ENCODE data around the gene DDX54. TPM values are rescaled to one million over a fixed set of nuclear protein-coding genes. Genes with fewer than 3 reads are reported as not detected.
"Not testable (repeated sequence)": the region's sequence is repeated elsewhere in the genome, so short reads cannot be mapped to it uniquely, and the experiment has no call there.

The DDX54 gene
- total RNA-seq, 1 donor from 2014 or later = 118 TPM

DNA sequence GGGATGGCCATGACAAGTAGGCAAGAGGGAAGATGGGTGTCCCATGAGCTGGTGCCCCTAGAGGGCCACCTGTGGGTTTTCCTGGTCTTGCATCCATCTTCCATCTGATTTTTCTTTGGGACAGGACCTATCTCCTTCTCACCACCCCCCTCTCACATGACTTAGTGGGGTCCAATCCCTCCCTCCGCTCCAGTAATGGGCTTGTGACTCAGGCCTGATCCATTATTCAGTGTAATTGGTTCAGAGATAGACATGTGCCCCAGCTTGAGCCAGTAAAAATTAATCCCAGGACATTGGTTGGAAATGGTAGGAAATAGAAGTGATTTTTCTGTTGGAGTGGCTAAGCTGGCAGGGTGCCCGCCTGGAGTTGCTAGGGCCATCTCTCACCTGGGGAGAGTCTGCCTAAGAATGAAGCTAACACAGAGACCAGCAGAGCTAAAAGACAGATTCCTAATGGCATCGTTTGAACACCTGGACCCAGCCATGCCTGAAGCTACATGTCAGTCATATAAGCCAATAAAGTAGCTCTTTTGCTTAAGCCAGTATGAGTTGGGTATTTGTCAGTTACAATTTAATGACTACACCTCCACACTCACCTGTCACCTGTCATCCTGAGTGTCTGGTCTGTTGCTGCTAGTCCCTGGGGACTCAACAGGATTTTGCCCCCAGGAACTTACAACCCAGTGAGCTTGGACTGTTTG is 64.5 kb downstream of the DDX54 start:
- Mint-ChIP-seq H3K4me1 (ENCODE audit: low read depth) (no peaks in the 10 kb centered on the region), H3K27ac (no peak overlapping the region), H3K27me3 (ENCODE audit: low read depth) (no peaks in the 10 kb centered on the region), H3K36me3 (ENCODE audit: low read depth) (no peaks in the 10 kb centered on the region), H3K9me3 (peaks cover 8% of the 10 kb centered on the region), H3K4me3 (ENCODE audit: low read depth) (no peak overlapping the region)
- intact Hi-C loops (cut with micrococcal nuclease) = no loop called here
- no peak for DNase-seq (ENCODE audit: low spot score)

DNA sequence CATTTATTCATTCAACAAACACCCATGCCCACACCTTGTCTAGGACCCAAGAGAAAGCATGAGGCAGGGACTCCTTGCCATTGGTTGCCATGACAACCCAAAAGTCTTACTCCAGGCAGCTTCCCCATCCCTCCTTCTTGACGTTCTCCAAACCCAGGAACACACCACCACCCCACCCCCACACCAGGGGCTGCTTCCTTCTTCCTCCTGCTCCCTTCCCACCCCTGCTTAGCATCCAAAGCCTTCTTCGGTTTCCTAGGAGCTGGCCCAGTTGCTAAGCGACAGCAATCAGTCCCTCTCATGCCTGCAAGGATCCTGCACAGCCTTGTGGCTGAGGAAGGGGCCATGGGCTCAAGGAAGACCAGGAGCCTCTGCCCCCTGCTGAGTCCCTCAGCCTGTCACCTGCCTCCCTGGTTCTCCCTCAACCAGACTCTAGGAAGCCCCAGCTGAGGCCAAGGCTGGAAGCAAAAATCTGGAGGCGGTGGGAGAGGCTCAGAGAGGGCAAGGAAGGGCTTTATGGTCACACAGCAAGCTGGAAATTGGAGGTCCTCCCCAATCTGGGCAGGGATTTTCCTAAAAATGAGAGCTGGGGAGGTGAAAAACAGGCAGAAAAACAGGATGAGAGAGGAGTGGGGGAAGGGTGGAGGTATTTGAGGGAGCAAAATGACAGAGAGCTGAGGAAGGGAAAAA is 65.2 kb downstream of the DDX54 start:
- Mint-ChIP-seq H3K27me3 (ENCODE audit: low read depth) (no peaks in the 10 kb centered on the region), H3K4me1 (ENCODE audit: low read depth) (no peaks in the 10 kb centered on the region), H3K9me3 (peaks cover 8% of the 10 kb centered on the region), H3K4me3 (ENCODE audit: low read depth) (no peak overlapping the region), H3K27ac (no peak overlapping the region), H3K36me3 (ENCODE audit: low read depth) (no peaks in the 10 kb centered on the region)
- no peak for DNase-seq (ENCODE audit: low spot score)
- intact Hi-C loops (cut with micrococcal nuclease) = no loop called here

DNA sequence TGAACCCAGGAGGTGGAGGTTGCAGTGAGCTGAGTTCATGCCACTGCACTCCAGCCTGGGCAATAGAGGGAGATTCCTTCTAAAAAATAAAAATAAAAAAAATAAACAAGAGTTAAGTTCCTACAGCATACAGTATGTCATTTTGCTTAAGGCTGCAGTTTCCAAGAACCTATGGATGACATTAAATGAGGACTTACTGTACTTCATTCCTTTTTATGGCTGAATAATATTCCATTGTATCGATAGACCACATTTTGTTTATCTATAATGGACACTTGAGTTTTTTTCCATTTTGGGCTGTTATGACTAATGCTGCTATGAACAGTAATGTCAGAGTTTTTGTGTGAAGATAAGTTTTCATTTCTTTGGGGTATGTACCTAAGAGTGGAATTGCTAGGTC is 67.1 kb downstream of the DDX54 start:
- Mint-ChIP-seq H3K27ac (no peak overlapping the region), H3K9me3 (peaks cover 5% of the 10 kb centered on the region)
- intact Hi-C loops (cut with micrococcal nuclease) = no loop called here

DNA sequence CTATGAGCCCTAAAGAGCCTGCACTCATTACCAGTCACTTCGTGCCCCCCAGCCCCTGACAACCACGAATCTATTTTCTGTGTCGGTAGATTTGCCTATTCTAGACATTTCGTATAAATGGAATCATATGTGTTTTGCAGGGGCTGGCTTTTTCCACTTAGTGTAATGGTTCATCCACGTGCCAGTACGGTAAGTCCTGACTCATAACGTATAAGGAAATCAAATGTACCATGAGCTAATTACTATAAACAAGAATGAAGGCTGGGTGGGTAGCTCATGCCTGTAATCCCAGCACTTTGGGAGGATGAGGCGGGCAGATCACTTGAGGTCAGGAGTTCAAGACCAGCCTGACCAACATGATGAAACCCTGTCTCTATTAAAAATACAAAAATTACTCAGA is 67.6 kb downstream of the DDX54 start:
- H3K27me3 Mint-ChIP-seq (ENCODE audit: low read depth); H3K9me3 Mint-ChIP-seq; H3K27ac Mint-ChIP-seq; H3K4me3 Mint-ChIP-seq (ENCODE audit: low read depth); intact Hi-C loops (cut with micrococcal nuclease); H3K4me1 Mint-ChIP-seq (ENCODE audit: low read depth); DNase-seq (ENCODE audit: low spot score); H3K36me3 Mint-ChIP-seq (ENCODE audit: low read depth): not testable (repeated sequence)

More for the DNA sequence above, 67.1 kb downstream of the DDX54 start:
- H3K4me1 Mint-ChIP-seq (ENCODE audit: low read depth) = no peaks in the 10 kb centered on the region
- DNase-seq (ENCODE audit: low spot score) = no peak
- no peaks in the 10 kb centered on the region for H3K27me3 Mint-ChIP-seq (ENCODE audit: low read depth)
- H3K36me3 Mint-ChIP-seq (ENCODE audit: low read depth) = no peaks in the 10 kb centered on the region
- no peak overlapping the region for H3K4me3 Mint-ChIP-seq (ENCODE audit: low read depth)

DNA sequence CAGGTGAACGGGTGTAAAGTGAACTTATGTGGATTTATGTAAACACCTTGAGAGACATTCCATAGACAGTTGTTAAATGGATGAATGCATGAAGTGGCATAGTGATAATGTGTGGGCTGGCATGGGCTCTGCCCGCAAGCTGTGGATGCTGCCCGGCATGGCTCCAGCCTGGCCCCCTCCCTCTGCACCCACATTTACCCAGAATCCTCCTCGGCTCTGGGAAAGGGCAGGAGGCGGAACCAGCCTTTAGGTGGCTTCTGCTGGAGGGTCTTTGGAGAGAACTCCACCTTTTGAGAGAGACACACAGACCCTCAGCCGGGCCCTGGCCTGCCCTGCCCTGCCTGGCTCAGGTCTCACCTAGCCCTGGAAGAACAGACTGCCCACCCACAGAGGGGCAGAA is 68.4 kb downstream of the DDX54 start:
- Mint-ChIP-seq H3K27me3 (ENCODE audit: low read depth) (no peaks in the 10 kb centered on the region), H3K36me3 (ENCODE audit: low read depth) (no peaks in the 10 kb centered on the region), H3K4me1 (ENCODE audit: low read depth) (no peaks in the 10 kb centered on the region), H3K9me3 (no peaks in the 10 kb centered on the region), H3K4me3 (ENCODE audit: low read depth) (no peak overlapping the region), H3K27ac (no peak overlapping the region)
- intact Hi-C loops (cut with micrococcal nuclease) = no loop called here
- no peak for DNase-seq (ENCODE audit: low spot score)

DNA sequence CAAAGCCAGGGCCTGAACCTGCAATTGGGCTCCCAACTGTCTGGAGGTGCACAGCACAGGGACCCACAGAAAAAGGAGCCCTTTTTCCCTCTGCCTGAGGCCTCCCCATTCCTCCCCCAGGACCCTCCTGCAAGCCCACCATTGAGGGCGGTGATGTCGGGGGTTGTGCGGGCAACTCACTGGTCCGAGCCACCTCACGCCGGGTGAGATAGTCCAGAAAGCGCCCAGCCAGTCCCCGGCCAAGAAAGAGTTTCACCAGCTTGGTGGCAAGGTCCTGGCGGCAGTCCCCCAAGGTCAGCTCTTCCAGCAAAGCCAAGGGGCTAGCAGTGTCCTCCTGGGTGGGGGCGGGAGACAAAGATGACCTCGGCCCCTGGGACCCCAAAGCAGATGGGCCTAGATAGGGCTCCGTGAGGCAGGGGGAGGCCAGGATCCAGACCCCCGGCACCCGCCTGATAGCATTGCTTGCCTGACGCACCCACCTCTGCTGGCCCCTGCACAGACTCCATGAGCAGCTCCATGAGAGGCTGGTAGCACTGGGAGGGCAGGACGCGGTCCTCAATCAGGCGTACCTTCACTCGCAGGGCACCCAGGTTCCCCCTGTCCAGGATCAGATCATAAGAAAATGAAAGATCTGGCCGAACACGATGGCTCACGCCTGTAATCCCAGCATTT is 69.7 kb downstream of the DDX54 start:
- Mint-ChIP-seq H3K9me3 (no peaks in the 10 kb centered on the region), H3K4me1 (ENCODE audit: low read depth) (no peaks in the 10 kb centered on the region), H3K4me3 (ENCODE audit: low read depth) (no peak overlapping the region), H3K36me3 (ENCODE audit: low read depth) (no peaks in the 10 kb centered on the region), H3K27ac (no peak overlapping the region), H3K27me3 (ENCODE audit: low read depth) (no peaks in the 10 kb centered on the region)
- no peak for DNase-seq (ENCODE audit: low spot score)
- intact Hi-C loops (cut with micrococcal nuclease) = no loop called here

DNA sequence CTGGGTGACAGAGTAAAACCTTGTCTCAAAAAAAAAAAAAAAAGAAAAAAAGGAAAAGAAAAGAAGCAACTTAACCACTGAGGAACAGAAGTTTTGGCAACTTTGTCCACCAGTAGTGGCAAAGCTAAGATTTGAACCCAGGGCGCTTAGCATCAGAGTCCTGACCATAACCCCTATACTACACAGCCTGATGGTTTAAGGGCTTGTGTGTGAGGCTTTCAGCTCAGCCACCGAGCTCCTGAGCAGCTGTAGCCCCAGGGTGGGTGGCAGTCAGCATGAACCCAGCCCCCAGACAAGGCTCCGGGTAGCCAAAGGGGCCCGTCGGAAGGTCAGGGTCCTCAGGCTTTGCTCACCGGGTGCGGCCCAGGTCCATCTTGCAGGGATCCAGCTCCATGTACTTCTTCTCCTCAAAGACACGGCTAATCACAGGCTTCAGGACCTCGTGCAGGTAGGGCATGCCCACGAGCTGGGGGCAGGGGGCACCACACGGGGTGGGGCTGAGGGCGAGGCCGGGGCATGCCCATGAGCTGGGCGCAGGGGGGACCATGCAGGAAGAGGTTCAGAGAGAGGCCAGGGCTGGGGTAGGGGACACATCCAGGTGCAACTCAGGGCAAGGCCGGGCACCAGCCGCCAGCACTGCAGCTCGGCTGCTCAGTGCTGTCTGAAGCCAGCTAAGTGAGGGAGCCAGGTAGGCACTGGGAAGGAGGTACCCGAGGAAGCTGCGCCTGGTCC is 70.7 kb downstream of the DDX54 start:
- no peak overlapping the region for H3K27ac Mint-ChIP-seq
- no peaks in the 10 kb centered on the region for H3K9me3 Mint-ChIP-seq
- intact Hi-C loops (cut with micrococcal nuclease) = no loop called here
- no peaks in the 10 kb centered on the region for H3K27me3 Mint-ChIP-seq (ENCODE audit: low read depth)
- no peak for DNase-seq (ENCODE audit: low spot score)
- H3K4me3 Mint-ChIP-seq (ENCODE audit: low read depth) = no peak overlapping the region
- no peaks in the 10 kb centered on the region for H3K4me1 Mint-ChIP-seq (ENCODE audit: low read depth)
- no peaks in the 10 kb centered on the region for H3K36me3 Mint-ChIP-seq (ENCODE audit: low read depth)

DNA sequence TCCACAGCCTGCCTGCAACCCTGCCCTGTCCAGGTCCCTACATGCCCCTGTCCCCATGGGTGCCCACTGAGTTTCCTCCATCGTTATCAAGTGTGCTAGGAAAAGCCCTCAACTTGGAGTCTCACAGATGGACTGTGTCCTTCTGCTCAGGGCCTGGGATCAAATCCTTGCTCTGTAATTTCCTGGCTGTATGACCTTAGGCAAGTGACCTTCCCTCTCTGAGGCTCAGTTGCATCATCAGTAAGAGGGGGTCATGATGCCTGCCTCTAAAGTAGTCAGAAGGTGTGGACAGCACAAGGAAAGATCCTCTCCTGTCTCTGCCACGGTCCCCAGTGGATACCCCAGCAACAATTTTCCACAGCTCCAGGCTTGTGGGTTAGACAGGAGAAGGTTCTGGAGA is 71.9 kb downstream of the DDX54 start:
- no peak overlapping the region for H3K4me3 Mint-ChIP-seq (ENCODE audit: low read depth)
- intact Hi-C loops (cut with micrococcal nuclease) = no loop called here

DNA sequence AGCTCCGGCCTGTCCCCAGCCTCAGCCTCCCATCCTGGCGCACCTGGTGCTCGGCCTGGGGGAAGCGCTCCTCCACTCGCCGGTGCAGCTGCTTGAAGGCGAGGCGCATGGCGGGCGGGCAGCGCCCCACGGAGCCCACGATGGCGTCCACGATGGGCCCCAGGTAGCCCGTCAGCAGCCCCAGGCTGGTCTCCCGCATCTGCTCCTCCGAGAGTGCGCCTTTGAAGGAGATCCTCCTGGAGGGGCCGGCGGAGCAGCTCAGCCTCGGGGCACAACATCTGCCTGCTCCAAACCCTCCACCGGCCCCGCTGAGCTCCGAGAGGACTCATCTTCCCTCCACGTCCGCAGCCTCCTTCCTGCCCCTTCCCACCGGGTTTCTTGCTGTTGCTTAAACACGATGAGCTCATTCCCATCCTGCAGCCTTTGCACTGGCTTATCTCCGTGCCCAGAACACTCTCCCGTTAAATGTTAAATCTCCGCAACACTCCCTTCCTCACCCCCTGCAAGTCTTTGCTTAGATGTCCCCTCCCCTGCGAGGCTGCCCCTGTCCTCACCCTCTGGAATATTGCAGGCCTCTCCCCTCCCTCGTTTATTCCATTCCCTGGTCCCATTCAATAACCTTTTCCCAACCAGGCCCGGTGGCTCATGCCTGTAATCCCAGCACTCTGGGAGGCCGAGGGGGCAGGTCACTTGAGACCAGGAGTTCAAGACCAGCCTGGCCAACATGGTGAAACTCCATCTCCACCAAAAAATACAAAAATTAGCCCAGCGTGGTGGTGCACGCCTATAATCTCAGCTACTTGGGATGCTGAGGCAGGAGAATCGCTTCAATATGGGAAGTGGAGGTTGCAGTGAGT is 73.0 kb downstream of the DDX54 start:
- Mint-ChIP-seq H3K4me1 (ENCODE audit: low read depth) (no peaks in the 10 kb centered on the region), H3K27me3 (ENCODE audit: low read depth) (no peaks in the 10 kb centered on the region), H3K9me3 (no peaks in the 10 kb centered on the region), H3K4me3 (ENCODE audit: low read depth) (no peak overlapping the region), H3K27ac (no peak overlapping the region), H3K36me3 (ENCODE audit: low read depth) (no peaks in the 10 kb centered on the region)
- intact Hi-C loops (cut with micrococcal nuclease) = no loop called here
- DNase-seq (ENCODE audit: low spot score) = no peak

More for the DNA sequence above, 71.9 kb downstream of the DDX54 start:
- Mint-ChIP-seq H3K9me3 (no peaks in the 10 kb centered on the region), H3K4me1 (ENCODE audit: low read depth) (no peaks in the 10 kb centered on the region), H3K36me3 (ENCODE audit: low read depth) (no peaks in the 10 kb centered on the region), H3K27me3 (ENCODE audit: low read depth) (no peaks in the 10 kb centered on the region), H3K27ac (no peak overlapping the region)
- DNase-seq (ENCODE audit: low spot score) = no peak

DNA sequence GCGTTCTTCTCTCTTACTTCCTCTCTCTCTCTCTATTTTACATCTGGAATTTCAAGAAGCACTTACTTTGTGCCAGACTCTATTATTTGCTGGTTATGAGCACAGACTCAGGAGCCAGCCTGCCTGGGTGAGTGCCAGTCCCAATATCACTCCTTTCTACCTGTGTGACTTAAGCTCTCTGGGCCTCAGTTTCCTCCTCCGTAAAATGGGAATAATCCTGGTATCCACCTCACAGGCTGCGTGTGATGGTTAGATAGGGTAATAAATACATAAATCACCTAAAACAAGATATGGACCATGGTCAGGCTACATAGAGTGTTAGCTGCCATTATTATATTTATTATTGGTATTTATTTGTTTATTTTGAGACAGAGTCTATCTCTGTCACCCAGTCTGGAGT is 74.0 kb downstream of the DDX54 start:
- H3K36me3 Mint-ChIP-seq (ENCODE audit: low read depth) = no peaks in the 10 kb centered on the region
- intact Hi-C loops (cut with micrococcal nuclease) = no loop called here
- no peak for DNase-seq (ENCODE audit: low spot score)
- H3K4me3 Mint-ChIP-seq (ENCODE audit: low read depth) = no peak overlapping the region
- no peaks in the 10 kb centered on the region for H3K27me3 Mint-ChIP-seq (ENCODE audit: low read depth)
- no peaks in the 10 kb centered on the region for H3K4me1 Mint-ChIP-seq (ENCODE audit: low read depth)
- no peaks in the 10 kb centered on the region for H3K9me3 Mint-ChIP-seq
- no peak overlapping the region for H3K27ac Mint-ChIP-seq

DNA sequence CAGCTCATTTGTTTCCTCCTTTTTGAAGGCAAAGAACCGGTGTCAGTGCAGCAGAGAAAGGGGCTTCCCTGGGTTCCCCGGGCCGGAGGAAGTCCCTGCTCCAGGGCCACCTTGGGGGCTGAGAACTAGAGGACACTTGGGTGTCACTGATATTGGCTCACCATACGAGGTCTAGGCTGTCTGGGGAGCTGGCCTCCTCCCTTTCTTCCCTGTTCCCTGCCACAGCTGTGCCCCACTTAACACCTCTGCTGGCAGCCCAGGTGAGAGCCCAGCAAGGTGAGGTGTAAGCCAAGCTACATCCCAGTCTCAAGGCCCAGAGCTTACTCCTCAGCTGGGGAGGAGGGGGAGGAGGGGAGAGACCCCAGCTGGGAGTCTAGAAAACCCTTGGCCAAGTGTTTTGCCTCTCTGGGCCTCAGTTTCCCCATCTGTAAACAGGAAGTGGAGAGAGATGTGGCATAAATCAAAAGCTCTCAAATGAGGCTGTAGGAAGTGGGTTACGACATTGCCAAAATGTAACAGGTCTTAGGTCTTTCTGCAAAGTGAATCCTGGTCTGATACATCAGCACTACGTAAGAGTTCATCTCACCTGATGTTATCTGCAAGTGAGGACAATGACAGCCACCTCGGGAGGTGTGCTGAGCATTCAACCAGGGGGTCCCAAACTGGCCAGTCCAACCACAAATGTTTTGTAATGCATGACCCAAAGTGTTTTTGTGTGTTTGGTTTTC is 75.2 kb downstream of the DDX54 start:
- H3K9me3 Mint-ChIP-seq = no peaks in the 10 kb centered on the region
- no peak for DNase-seq (ENCODE audit: low spot score)
- no peaks in the 10 kb centered on the region for H3K27me3 Mint-ChIP-seq (ENCODE audit: low read depth)
- intact Hi-C loops (cut with micrococcal nuclease) = no loop called here
- no peak overlapping the region for H3K4me3 Mint-ChIP-seq (ENCODE audit: low read depth)
- H3K4me1 Mint-ChIP-seq (ENCODE audit: low read depth) = no peaks in the 10 kb centered on the region
- H3K36me3 Mint-ChIP-seq (ENCODE audit: low read depth) = no peaks in the 10 kb centered on the region
- no peak overlapping the region for H3K27ac Mint-ChIP-seq

DNA sequence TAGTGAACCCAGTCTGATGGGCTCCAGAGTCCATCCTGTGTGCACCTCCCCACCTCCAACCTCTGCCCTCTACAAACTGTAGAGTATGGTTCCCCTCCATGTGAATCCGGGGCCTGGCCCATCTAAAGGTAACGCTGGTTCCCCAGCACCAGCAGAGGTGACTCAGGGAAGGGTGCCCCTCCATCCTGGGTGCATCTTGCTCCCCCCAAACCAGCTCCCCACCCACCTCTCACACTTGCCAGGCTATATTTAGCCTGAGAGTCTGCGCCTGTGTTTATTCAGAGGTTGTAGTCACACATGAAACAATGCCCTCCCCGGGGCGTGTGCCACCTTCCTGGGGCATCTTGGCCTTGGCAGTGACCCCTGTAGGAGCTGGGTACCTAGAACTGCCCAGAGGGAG is 75.9 kb downstream of the DDX54 start:
- intact Hi-C loops (cut with micrococcal nuclease) = no loop called here
- Mint-ChIP-seq H3K4me3 (ENCODE audit: low read depth) (no peak overlapping the region), H3K36me3 (ENCODE audit: low read depth) (no peaks in the 10 kb centered on the region), H3K27ac (no peak overlapping the region), H3K4me1 (ENCODE audit: low read depth) (no peaks in the 10 kb centered on the region), H3K27me3 (ENCODE audit: low read depth) (no peaks in the 10 kb centered on the region), H3K9me3 (no peaks in the 10 kb centered on the region)
- no peak for DNase-seq (ENCODE audit: low spot score)

All from activated T-helper 2 cell treated with anti-CD3 and anti-CD28 coated beads, Interferon-gamma antibody, Interleukin-2, Interleukin-4, amounts not matched to agents 10 μg/mL and 5 μg/mL and 100 μg/mL, durations not matched to agents 14 hours and 24 hours and 36 hours (primary cell).